Measurements from ENCODE around the gene KLHL29.

The KLHL29 gene

GRCh38 chr2:23543302-23543701 lies 158.3 kb downstream of the KLHL29 start:
- Histone ChIP-seq H3K36me3 (ENCODE audit: control insufficient read depth, low read length) (no peaks in the 10 kb centered on the region), H3K4me1 (ENCODE audit: control insufficient read depth, low read length) (no peaks in the 10 kb centered on the region), H3F3A (ENCODE audit: control insufficient read depth, insufficient read depth) (no peaks in the 10 kb centered on the region), H3K27me3 (ENCODE audit: control insufficient read depth, low read length) (peaks cover 4% of the 10 kb centered on the region; the same call in 1 of the 2 replicates), H3K79me2 (ENCODE audit: control insufficient read depth, low read length) (no peaks in the 10 kb centered on the region), H3K9me3 (ENCODE audit: control insufficient read depth, insufficient read depth, low read length) (no peaks in the 10 kb centered on the region), H3K4me3 (ENCODE audit: low read length) (no peak overlapping the region), H3K27ac (ENCODE audit: low read depth, low read length) (no peak overlapping the region), H4K20me1 (ENCODE audit: control insufficient read depth, insufficient read depth, low read depth, low read length) (no peaks in the 10 kb centered on the region), H3K4me2 (ENCODE audit: low read length) (no peak overlapping the region), H3K9me2 (replicated peaks; ENCODE audit: control insufficient read depth, low read length) (no peaks in the 10 kb centered on the region)
- no peak for TF ChIP-seq EZH2phosphoT487 (IDR thresholded peaks at IDR 0.05; ENCODE audit: borderline replicate concordance, low read length)
- TF ChIP-seq, protein P1, sequence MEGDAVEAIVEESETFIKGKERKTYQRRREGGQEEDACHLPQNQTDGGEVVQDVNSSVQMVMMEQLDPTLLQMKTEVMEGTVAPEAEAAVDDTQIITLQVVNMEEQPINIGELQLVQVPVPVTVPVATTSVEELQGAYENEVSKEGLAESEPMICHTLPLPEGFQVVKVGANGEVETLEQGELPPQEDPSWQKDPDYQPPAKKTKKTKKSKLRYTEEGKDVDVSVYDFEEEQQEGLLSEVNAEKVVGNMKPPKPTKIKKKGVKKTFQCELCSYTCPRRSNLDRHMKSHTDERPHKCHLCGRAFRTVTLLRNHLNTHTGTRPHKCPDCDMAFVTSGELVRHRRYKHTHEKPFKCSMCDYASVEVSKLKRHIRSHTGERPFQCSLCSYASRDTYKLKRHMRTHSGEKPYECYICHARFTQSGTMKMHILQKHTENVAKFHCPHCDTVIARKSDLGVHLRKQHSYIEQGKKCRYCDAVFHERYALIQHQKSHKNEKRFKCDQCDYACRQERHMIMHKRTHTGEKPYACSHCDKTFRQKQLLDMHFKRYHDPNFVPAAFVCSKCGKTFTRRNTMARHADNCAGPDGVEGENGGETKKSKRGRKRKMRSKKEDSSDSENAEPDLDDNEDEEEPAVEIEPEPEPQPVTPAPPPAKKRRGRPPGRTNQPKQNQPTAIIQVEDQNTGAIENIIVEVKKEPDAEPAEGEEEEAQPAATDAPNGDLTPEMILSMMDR (IDR thresholded peaks at IDR 0.05; ENCODE audit: low read depth, low read length, poor library complexity, severe bottlenecking) = no peak

- H3K4me3 ChIP-seq (ENCODE audit: low read length) = no peak overlapping the region
- H3K4me1 ChIP-seq (ENCODE audit: control insufficient read depth, low read length) = no peaks in the 10 kb centered on the region
- H3K4me2 ChIP-seq (ENCODE audit: low read length) = no peak overlapping the region
- H3K9me2 ChIP-seq (replicated peaks; ENCODE audit: control insufficient read depth, low read length) = no peaks in the 10 kb centered on the region
- H3K27me3 ChIP-seq (ENCODE audit: control insufficient read depth, low read length) = peaks cover 2% of the 10 kb centered on the region; the same call in 1 of the 2 replicates
- H3K9me3 ChIP-seq (ENCODE audit: control insufficient read depth, insufficient read depth, low read length) = no peaks in the 10 kb centered on the region
- H3F3A ChIP-seq (ENCODE audit: control insufficient read depth, insufficient read depth) = no peaks in the 10 kb centered on the region
- no peaks in the 10 kb centered on the region for H3K36me3 ChIP-seq (ENCODE audit: control insufficient read depth, low read length)
- no peaks in the 10 kb centered on the region for H4K20me1 ChIP-seq (ENCODE audit: control insufficient read depth, insufficient read depth, low read depth, low read length)
- no peak overlapping the region for H3K27ac ChIP-seq (ENCODE audit: low read depth, low read length)
- no peaks in the 10 kb centered on the region for H3K79me2 ChIP-seq (ENCODE audit: control insufficient read depth, low read length)
- TF ChIP-seq EZH2phosphoT487 (IDR thresholded peaks at IDR 0.05; ENCODE audit: borderline replicate concordance, low read length) = no peak
- TF ChIP-seq, protein P1 (IDR thresholded peaks at IDR 0.05; ENCODE audit: low read depth, low read length, poor library complexity, severe bottlenecking) = no peak
Observed at GRCh38 chr2:23543728-23544127, 158.7 kb downstream of the KLHL29 start.

- Histone ChIP-seq H3K4me1 (ENCODE audit: control insufficient read depth, low read length) (no peaks in the 10 kb centered on the region), H3K9me3 (ENCODE audit: control insufficient read depth, insufficient read depth, low read length) (no peaks in the 10 kb centered on the region), H3K4me3 (ENCODE audit: low read length) (no peak overlapping the region), H3K27ac (ENCODE audit: low read depth, low read length) (no peak overlapping the region), H4K20me1 (ENCODE audit: control insufficient read depth, insufficient read depth, low read depth, low read length) (no peaks in the 10 kb centered on the region), H3K27me3 (ENCODE audit: control insufficient read depth, low read length) (peaks cover 2% of the 10 kb centered on the region; the same call in 1 of the 2 replicates), H3F3A (ENCODE audit: control insufficient read depth, insufficient read depth) (no peaks in the 10 kb centered on the region), H3K4me2 (ENCODE audit: low read length) (no peak overlapping the region), H3K9me2 (replicated peaks; ENCODE audit: control insufficient read depth, low read length) (no peaks in the 10 kb centered on the region), H3K79me2 (ENCODE audit: control insufficient read depth, low read length) (no peaks in the 10 kb centered on the region), H3K36me3 (ENCODE audit: control insufficient read depth, low read length) (no peaks in the 10 kb centered on the region)
- TF ChIP-seq, protein P1 (IDR thresholded peaks at IDR 0.05; ENCODE audit: low read depth, low read length, poor library complexity, severe bottlenecking) = no peak
- TF ChIP-seq EZH2phosphoT487 (IDR thresholded peaks at IDR 0.05; ENCODE audit: borderline replicate concordance, low read length) = no peak
Observed at GRCh38 chr2:23544589-23545295, 159.8 kb downstream of the KLHL29 start.
